DMS 273 treated with DMSO at 0.1 percent for 48 hours (cell line): ENCODE data around the gene CPPED1.
"Not testable (repeated sequence)": the region's sequence is repeated elsewhere in the genome, so short reads cannot be mapped to it uniquely, and the experiment has no call there.

Experiments
- DNase-seq: peaks from one replicate; lab custom pipeline; 2025; lab: John Stamatoyannopoulos, UW

Gene CPPED1

DNA sequence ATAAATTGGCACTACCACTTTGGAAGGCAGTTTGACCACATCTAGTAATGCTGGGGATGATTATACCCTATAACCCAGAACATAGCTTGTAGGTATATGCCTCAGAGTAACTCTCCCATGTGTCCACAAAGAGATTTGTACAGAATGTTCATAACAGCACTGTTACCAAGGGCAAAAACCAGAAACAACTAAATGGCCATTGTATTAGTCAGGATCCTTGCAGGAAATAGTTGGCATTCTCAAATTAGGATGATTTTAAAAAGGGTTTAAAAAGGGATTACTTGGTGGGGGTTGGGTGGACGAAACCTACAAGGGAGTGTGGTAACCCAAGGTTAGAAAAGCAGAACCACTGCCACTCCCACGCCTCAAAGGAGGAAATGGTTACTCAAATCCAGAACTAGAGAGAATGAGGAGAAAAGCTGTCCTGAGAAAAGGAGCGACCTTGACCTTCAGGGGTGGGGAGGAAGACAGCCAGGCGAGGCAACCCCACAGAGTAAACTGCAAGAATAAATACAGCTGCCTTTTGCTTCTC, 2.1 kb downstream of the CPPED1 start:
- DNase-seq = no peak

DNA sequence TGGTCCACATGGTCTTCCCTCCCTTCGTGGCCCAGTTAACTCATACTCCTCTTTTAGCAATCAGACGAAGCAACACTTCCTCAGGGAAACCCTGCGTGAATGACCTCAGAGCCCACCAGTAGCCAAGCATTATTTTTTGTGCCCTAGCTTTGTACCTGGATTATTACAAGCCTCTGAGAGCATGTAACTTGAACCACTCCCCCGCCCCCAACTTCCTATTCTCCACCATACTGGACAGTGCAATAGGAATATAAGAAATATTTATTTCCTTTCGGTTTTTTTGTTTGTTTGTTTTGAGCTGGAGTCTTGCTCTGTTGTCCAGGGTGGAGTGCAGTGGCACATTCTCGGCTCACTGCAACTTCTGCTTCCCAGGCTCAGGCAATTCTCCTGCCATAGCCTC, 2.9 kb downstream of the CPPED1 start:
- no peak for DNase-seq

DNA sequence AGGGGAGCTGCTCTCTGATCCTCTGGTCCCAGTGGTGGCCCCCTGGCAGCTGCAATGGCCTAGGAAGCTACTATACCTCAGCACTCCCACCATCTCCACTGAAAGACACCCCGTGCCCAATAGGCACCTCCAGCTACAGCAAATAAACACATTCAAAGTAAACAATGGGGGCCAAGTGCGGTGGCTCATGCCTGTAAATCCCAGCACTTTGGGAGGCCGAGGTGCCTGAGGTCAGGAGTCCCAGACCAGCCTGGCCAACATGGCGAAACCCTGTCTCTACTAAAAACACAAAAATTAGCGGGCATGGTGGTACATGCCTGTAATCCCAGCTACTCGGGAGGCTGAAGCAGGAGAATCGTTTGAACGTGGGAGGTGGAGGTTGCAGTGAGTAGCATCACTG, 3.7 kb downstream of the CPPED1 start:
- DNase-seq = not testable (repeated sequence)

DNA sequence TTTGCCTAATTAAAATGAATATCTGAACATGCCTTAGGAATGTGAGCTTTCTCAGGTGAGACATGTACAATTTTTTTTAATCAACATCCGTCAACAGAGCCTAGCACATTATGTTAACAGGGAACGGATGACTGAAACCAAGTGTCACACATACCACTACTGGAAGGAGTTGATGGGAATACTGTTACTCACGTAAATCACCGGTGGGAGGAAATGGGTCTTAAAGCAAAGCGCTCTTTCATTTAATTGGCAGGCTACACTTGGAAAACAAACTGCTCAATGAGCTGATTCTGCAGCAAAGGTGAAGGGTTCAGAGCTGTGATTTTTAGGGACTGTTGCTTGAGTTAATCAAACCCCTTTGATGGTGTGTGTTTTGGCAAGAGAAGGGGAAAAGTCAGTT, 4.8 kb downstream of the CPPED1 start:
- DNase-seq = no peak

DNA sequence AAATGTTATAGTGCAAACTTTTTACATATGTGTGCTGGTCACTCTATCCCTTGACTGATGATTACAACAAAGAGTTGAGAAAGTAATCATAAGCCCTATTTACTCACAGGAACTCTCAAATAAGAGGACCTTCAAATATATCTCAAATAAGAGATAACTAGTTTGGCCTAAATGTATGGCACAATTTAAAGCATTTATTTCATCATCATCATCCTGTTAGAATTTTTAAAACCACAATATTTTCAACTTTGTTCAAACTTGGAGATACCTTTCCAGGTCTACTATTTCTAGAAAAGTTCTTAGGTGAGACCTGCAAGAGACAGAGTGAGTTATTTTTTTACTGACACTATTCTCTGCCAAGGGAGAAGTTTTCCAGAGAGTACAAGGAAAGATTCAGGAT, 5.5 kb downstream of the CPPED1 start:
- DNase-seq = no peak

DNA sequence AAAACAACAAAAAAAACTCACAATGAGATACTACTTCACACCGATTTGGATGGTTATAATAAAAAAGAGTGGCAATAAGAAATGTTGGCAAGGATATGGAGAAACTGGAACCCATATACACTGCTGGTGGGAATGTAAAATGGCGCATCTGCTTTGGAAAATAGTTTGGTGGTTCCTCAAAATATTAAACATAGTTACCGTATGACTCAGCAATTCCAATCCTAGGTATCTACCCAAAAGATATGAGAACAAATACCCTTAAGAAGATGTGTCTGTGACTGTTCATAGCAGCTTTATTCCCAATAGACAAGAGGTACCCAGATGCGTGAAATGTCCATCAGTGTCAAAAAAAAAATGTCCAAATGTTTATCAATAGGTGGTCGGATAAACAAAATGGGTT, 7.2 kb downstream of the CPPED1 start:
- DNase-seq = no peak

DNA sequence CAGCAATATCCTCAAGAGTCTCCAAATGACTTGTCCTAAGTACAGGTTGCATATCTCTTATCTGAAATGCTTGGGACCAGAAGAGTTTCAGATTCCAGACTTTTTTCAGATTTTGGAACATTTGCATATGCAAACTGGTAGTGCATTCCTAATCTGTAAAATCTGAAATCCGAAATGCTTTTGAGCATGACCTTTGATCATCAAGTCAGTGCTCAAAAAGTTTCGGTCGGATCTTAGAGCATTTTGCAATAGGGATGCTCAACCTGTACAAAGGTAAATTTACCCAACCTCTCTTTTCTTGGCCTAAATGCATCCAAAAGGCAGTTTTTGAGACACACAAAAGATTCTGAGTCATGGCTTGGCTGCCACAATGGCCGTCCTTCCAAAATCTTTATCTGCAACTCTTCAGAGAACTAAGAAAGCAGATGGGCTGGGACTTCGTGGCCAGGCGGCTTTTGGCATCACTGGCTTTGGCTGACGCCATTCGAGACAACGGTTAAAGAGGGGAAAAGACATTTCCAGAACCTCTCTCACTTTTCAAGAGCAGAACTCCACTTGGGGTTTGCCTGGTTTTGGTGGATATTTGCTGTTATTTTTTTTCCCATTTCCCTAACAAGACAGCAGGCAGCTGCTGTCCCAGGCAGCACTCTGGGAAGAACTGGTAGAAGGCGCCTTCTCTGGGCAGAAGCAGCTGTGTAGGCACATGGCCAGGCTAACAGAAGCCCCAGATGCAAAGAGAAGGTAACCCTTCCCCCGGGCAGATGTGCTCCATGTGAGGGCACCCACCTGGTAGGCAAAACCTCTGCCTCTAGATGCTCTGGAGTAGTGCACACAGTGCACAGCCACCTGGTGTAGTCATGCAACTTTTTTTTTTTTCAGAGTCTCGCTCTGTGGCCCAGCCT, 8.9 kb downstream of the CPPED1 start:
- DNase-seq = no peak

DNA sequence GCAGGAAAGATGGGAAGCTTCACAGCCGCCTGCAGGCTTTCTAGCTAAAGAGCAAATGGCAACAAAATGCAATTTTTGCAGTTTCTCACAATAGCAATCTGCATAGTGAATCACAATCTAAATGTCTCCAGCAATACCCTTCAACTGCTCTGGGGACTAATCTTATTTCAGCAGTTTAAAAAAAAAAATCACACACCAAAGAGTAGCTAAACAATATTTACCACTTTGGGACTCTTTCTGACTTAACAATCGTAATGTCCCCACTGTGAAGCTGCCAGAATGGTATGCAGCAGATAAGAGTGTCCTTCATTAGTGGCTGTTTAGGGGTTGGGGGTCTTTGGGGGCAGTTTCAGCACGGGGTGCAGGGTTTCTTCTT, 9.8 kb downstream of the CPPED1 start:
- no peak for DNase-seq

DNA sequence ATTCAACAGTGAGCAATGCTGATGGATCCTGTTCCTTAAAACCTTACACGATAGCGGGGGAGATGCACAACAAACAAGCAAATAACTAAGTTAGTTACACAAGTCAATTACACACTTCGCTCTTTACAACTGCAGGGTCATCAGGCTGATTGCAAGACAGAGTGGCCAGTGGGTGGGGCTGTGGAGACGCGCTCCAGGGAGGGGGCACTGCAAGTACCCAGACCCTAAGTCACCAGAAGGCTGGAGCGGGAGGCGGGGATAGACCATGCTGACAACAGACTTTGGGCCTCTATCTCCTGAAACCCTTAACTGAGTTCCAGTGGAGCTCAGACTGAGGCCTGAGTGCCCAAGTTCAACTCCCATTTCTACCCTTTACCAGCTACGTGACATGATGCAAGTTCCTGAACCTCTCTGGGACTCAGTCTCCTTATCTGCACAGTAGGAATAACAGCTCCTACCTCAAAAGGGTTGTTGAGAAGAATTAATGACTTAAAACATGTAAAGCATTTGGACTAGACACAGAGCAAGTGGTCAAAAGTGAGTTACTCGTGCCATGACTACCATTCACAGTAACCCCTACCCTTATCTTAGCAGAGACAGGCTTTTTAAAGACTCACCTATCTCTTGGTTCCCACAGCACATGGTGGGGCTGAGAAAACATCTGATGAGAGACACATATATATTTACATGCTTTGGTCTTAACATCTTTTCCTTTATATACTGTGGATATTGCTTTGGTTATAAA, 10.4 kb downstream of the CPPED1 start:
- DNase-seq = no peak

DNA sequence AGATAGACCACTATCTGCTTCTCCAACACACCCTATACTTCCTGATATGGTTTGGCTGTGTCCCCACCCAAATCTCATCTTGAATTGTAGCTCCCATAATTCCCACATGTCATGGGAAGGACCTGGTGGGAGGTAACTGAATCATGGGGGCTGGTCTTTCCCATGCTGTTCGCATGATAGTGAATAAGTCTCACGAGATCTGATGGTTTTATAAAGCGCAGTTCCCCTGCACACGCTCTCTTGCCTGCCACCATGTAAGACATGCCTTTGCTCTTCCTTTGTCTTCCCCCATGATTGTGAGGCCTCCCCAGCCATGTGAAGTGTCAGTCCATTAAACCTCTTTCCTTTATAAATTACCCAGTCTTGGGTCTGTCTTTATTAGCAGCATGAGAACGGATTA, 11.2 kb downstream of the CPPED1 start:
- DNase-seq = not testable (repeated sequence)

DNA sequence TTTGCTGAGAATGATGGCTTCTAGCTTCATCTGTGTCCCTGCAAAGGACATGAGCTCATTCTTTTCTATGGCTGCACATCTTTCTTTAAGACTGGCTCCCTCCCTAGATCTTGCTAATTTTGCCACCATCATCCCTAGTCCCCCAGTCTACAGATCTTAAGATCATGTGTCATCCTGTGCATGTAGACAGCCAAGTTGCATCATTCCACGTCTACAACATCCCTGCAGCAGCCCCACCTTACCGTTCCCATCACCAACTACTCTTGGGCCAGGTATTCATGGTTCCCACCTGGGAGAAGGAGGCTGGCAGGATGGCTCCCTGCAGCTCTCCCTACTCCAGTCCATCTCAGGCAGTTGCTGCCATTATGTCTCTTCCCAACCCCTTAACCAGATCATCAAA, 12.3 kb downstream of the CPPED1 start:
- no peak for DNase-seq

DNA sequence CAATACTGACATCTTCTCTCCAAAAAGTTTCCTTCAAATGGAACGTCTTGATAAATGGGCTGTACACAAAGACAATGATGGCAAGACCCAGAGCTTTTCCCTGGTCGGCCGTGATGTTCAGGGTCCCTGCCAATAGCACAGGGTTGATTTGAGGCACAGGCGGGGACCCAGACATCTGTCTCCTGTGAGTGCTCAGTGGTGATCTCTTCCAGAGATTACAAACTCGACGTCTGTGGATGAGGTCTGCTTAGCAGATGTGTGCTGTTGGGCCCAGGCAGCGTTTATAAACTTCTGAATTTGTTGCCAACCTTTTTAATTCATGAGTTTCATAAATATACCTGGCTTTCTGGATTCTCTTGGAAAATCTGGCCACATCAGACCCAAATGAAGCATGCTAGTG, 14.9 kb downstream of the CPPED1 start:
- no peak for DNase-seq

DNA sequence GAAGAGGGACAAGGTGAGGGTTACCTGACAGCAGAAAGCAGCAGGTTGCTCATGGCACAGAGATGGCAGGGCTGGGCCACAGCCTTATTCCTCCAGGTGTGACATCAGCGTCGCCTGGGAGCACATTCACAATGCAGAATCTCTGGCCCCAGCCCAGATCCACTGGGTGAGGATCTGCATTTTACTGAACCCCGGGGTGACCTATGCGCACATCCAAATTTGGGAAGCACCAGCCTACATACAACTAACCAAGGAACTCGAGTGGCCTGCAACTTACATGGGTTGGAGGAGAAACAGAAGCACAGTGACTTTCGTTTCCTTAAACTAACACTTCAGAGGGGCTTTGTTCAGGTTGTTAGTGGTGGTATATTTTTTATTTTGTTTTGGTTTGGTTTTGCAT, 17.6 kb downstream of the CPPED1 start:
- no peak for DNase-seq

DNA sequence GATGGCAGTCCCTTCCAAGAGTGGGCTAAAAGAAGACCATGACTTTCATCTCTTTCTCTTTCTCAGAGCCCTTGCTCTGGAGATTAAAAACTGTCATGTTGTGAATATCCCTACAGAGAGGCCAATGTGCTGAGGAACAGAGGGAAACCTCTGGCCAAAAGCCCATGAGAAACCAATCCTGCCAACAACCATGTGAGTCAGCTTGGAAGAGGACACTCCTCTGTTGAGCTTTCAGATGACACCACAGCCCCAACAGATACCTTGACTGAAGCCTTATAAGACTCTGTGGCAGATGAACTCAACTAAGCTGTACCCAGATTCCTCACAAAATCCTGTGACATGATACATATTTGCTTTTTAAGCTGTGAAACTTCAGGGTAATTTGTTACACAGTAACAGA, 19.6 kb downstream of the CPPED1 start:
- no peak for DNase-seq

DNA sequence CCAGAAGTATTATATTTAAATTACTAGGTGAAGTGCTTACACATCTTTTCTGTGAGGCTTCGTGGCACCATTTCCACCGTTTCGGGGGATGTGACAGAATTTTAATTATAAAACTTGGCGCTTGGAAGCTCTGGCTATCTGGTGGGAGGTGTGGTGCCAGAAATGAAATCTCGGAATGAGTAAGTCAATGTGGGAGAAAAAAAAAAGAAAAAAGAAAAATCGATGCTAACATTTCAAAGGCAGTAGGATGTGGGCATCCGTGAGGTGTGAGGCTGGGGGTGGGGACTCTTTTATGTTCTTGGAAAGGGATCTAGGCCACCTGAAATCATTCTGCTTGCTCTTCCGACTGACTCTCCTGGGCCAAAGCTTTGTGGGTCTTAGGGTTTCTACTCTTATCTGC, 21.9 kb downstream of the CPPED1 start:
- no peak for DNase-seq

DNA sequence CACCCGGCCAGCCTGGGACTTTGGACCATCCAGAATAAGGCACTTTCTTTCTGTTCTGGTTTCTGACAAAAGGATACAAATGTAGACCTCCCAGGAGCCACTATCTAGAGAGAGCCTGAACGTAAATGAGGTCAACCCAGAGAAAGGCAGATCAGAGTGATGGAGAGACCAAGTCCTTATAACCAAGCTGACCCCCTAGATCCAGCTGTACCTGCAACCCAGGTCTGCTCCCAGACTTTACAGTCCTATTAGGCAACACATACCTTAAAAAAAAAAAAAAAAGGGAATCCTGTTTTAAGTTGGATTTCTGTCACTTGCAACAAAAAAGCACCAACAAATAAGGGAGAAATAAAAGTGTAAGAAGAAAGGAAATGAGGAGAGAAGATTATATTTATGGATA, 23.2 kb downstream of the CPPED1 start:
- no peak for DNase-seq

DNA sequence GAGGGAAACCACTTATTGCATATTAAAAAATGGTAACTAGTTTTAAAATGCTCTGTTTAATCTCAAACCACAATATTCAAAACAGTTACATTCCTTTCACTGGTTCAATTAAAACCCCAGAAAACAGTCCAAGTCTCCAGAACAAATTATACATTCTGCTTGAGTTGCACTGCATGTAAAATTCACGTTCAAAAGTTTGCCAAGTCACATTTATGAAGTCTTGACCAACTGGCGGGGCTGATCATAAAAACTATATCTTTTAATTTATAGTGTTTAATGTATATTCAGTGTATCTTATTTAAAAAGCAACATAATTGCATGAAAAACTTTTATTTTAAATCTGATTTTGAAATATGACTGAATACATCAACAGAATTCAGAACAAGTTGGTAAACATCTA, 25.0 kb downstream of the CPPED1 start:
- no peak for DNase-seq

DNA sequence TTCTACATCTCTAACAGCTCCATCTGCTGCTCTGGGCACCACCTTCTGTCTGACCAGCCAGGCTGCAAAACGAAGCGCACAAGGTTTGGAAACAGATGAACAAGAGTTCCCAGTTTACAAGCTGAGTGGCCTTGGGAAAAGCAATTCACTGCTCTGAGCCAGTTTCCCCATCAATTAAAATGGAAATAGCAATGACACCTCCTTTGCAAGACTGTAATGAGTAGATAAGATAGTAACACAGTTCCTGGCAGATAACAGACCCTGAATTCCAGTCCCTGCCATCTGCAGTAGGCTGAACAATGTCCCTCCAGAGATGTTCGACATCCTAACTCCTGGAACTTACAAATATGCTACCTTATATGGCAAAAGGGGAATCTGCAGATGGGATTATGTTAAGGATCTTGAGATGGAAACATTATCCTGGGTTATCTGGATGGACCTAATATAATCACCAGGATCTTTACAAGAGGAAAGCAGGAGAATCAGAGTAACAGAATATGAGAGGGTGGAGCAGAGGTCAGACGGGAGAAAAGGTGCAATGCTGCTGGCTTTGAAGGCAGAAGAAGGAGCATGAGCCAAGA, 27.9 kb downstream of the CPPED1 start:
- DNase-seq = no peak

DNA sequence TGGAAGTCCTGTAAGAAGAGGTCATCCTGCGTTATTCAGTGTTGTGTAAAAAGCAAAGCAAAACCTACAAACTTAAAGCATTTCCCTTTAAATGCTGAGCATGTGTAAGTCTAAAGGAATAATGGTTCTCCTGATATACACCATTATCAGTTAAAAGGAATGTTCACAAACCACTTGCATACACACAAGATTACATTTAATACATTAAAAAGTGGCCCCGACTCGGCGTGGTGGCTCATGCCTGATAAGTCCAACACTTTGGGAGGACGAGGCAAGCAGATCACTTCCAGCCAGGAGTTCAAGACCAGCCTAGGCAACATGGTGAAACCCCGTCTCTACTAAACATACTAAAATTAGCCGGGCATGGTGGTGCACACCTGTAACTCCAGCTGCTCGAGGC, 30.5 kb downstream of the CPPED1 start:
- no peak for DNase-seq

DNA sequence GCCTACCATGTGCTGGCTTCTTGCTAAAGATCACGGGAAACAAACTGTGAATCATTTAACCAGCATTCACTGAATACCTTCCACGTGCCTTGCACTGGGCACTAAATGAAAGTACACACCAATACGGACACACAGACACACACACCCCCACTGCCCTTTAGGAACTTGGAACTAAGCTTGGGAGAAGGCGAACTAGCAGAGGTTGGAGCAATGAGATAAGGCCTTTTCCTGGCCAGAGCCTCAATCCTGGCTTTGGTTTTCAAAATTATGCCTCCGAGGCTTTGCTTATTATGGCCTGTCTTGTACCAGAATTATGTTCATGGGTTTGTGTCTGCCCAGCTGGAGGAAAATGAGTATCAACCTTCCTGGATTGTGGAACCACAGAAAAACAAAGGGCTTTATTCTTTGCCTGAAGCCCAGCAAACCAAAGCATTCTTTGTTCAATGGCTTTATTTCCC, 32.3 kb downstream of the CPPED1 start:
- DNase-seq = no peak

DNA sequence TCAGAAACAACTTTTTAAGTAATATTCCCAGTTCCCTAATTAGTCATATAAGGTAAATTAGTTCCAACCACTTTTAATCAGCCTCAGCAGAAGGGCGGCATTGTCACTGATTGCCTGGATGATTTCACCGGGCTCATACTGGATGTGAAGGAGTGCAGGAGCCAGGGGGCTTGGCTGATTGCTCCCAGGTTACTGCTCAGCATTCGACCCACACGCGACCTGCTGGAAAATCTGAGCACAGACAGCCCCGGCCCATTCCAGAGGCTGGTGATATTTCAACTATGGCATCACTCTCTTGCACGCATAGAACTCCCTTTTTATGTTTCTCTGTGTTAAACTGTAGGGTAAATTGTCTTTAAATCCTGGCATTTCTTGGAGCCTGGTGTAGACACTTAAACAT, 34.2 kb downstream of the CPPED1 start:
- no peak for DNase-seq

DNA sequence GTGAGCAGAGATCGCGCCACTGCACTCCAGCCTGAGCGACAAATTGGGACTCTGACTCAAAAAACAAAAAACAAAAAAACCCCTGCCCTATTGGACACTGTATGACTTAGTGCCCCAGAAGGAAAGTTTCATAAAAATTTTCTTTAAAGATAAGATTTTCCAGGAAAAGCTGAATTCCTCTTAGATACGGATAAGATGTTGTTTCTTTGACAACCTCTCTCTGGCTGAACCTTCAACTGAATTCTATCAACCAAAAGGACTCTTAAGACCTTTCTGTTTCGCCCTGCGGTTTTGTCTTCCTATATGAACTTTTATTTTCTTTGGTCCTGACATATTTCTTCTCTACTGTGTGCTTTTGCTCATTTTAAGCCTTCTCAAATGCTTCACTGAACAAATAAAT, 35.8 kb downstream of the CPPED1 start:
- no peak for DNase-seq

DNA sequence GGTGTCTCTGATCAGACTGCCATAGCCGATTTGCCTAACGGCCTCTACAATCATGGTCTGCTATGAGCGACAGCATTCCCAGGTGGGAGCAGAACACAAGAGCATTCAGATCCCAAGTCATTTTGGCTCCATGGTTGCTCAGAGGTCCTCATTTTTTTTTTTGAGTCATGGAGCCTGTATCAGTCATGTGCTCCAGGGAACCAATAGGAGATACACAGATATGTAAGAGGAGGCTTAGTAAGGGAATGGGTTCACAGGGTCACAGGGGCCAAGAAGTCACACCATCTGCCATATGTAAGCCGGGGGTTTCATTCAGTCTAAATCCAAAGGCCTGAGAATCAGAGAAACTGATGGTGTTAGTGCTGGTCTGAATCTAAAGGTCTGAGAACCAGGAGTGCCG, 36.8 kb downstream of the CPPED1 start:
- DNase-seq = no peak
